ENCODE results near the gene ZBTB1. TPM values are rescaled to one million over a fixed set of nuclear protein-coding genes. Genes with fewer than 3 reads are reported as not detected.
A peak's percentile ranks its signal among the peaks of the same experiment; 100 is the strongest.

Gene ZBTB1
- total and polyA plus RNA-seq, 11 donors: 9.0 to 29.5 (median 17.7) TPM

DNA sequence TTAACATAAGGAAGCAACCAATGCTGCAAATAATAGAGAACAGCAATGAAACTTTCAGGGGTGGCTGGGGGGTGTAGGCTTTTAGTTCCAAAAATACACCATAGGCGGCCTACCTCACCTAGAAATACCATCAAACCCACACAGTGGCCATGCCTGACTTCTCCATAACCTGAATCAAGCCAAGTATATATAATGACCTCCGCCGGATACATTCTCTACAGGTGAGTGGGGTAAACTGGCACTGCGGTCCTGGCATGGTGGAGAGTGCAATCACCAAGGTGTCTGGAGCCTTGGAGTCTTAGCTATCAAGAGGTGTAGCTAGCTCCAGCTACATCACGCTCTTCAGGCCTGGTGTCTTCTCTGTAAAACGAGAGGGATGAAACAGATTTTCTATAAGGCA is 2.1 kb upstream of the ZBTB1 start:
- Histone ChIP-seq H3K4me1 (peaks cover 8 to 71% (median 45%) of the 10 kb centered on the region in 12 donors), H3K4me3 (peak overlapping the region in 11 of 12 donors; percentile 70 to 97 (median 89)), H3K36me3 (peaks cover 0 to 12% (median 0%) of the 10 kb centered on the region in 9 donors), H3K9me3 (no peaks in the 10 kb centered on the region), H3K27me3 (no peaks in the 10 kb centered on the region), H3K27ac (peak overlapping the region; percentile 96 to 100 (median 98))
- no peak for ATAC-seq
- intact Hi-C loops (cut with DNase I): loop anchor here in 1 of 10 donors (10.0 kb wide), 1 partner anchor 158 kb away; no protein-coding TSS in a partner anchor
- no peak for DNase-seq
- TF ChIP-seq, protein P1, sequence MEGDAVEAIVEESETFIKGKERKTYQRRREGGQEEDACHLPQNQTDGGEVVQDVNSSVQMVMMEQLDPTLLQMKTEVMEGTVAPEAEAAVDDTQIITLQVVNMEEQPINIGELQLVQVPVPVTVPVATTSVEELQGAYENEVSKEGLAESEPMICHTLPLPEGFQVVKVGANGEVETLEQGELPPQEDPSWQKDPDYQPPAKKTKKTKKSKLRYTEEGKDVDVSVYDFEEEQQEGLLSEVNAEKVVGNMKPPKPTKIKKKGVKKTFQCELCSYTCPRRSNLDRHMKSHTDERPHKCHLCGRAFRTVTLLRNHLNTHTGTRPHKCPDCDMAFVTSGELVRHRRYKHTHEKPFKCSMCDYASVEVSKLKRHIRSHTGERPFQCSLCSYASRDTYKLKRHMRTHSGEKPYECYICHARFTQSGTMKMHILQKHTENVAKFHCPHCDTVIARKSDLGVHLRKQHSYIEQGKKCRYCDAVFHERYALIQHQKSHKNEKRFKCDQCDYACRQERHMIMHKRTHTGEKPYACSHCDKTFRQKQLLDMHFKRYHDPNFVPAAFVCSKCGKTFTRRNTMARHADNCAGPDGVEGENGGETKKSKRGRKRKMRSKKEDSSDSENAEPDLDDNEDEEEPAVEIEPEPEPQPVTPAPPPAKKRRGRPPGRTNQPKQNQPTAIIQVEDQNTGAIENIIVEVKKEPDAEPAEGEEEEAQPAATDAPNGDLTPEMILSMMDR (IDR thresholded peaks at IDR 0.05): no peak
- TF ChIP-seq POLR2A (IDR thresholded peaks at IDR 0.05): no peak
- 43 to 64% (median 48%) methylated on average over 6 of the region's 6 CpGs for WGBS, 4 donors

DNA sequence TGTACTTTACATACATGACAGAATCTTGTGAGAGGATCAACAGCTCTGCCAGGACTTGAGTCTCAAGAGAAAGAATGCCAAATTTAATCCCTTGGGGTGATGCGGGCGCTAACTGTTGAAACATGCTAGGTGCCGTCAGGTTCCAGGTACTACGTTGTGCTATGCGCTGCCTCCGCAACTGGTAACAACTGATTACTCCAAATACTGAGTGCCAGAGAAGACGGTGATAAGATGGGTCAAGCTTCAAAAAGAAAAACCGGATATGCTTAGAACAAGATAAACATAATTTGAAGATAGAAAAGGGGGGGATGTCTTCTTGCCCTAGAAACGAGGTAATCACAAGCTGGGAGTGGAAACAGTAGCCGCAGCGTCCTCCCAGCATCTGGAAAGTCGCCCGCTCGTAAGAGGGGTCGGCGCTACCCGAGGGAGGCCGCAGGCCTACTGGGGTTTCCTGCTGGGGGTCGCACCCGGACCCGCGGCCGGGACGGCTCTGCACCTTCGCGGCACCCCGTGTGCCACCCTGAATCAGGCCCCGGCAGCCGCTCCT is 1.6 kb upstream of the ZBTB1 start:
- Histone ChIP-seq H3K27me3 (no peaks in the 10 kb centered on the region), H3K36me3 (peaks cover 0 to 7% (median 0%) of the 10 kb centered on the region in 9 donors), H3K4me3 (peak overlapping the region; percentile 68 to 97 (median 89)), H3K9me3 (no peaks in the 10 kb centered on the region), H3K27ac (peak overlapping the region; percentile 96 to 100 (median 98)), H3K4me1 (peaks cover 8 to 72% (median 50%) of the 10 kb centered on the region in 12 donors)
- WGBS, 4 donors: 1% methylated on average over 19 to 29 of the region's 29 CpGs
- intact Hi-C loops (cut with DNase I): loop anchor here in 1 of 10 donors (10.0 kb wide), 1 partner anchor 158 kb away; no protein-coding TSS in a partner anchor
- TF ChIP-seq, protein P1 (IDR thresholded peaks at IDR 0.05): no peak
- TF ChIP-seq POLR2A (IDR thresholded peaks at IDR 0.05): no peak
- DNase-seq (peak in 1 of 5 donors; percentile 50), ATAC-seq (peak in 2 of 4 donors; percentile 0)

DNA sequence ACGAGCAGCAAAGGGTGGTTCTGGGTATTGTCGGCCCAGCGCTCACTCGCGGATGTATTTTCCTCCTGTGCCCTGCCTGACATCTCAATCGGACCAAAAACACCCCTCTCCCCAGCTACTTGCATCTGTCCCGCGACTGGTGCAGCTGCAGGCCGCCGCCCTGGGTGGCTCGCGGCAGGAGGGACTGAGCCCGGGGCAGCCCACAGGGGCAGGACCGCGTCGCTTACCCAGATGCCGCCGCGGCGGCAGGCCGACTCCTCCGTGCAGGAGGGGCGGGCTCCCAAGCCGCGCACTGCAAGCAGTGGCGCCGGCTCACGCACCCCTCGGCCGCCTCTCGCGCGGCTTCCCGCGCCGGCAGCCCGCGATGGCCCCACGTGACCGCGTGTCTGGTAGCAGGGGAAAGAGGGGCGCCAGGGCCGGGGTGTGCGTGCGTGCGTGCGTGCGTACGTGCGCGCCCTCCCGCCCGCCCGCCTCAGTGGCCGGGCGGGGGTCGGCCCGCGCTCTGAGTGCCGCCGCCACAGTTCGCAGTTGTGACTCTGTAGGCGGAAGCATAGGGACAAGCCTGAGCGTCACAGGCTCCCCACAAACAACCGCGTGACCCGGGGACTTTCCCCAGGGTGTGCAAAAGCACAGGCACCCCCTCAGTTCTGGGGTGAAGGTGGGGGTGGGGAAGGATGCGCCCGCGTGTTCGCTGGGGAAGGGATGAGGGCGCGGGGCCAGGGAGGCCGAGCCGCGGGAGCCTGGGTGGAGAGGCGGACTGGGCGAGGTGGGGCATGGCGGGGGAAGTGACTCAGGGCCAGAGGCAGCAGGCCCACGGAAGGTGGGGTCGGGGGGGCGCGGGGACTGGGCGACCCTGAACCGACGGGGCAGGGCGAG is 898 bp upstream of the ZBTB1 start, which contains the start of gene ZBTB25:
Gene ZBTB25, minus strand, starts transcription at position 405 of the 876 bp plus-strand sequence. CDS start 13,305 bp downstream, outside the sequence.
- peaks cover 8 to 74% (median 56%) of the 10 kb centered on the region in 12 donors for H3K4me1 ChIP-seq
- 0 to 1% (median 0%) methylated on average over 32 to 87 of the region's 87 CpGs for WGBS, 4 donors
- H3K9me3 ChIP-seq: no peaks in the 10 kb centered on the region

More for the DNA sequence above, 898 bp upstream of the ZBTB1 start, which contains the start of gene ZBTB25:
- intact Hi-C loops (cut with DNase I): loop anchor here in 2 of 10 donors (2.0 to 10.0 kb wide), 2 partner anchors 37 to 159 kb away; partner anchors contain the start of gene HSPA2 (in 1 of the 2)
- H3K27ac ChIP-seq: peak within 1 kb of the TSS; percentile 96 to 100 (median 98)
- no peaks in the 10 kb centered on the region for H3K27me3 ChIP-seq
- H3K36me3 ChIP-seq: peaks cover 0 to 6% (median 0%) of the 10 kb centered on the region in 9 donors
- peak; percentile 76 to 90 (median 82) for ATAC-seq
- TF ChIP-seq, protein P1 (IDR thresholded peaks at IDR 0.05): peak in 1 of 12 donors; percentile 15
- peak in 1 of 2 donors; percentile 90 for TF ChIP-seq POLR2A (IDR thresholded peaks at IDR 0.05)
- peak; percentile 87 to 95 (median 93) for DNase-seq
- peak within 1 kb of the TSS; percentile 68 to 97 (median 89) for H3K4me3 ChIP-seq

Data from heart left ventricle (tissue), 16 donors.